Upper lobe of left lung (tissue), 6 donors: ENCODE data around the gene SLC10A6. TPM values are rescaled to one million over a fixed set of nuclear protein-coding genes. Genes with fewer than 3 reads are reported as not detected.
A peak's percentile ranks its signal among the peaks of the same experiment; 100 is the strongest.

Experiments
- ATAC-seq, 2 donors: fragments of 200-7000 bp; cut with Tn5 transposase; one replicate each; pipeline ENCODE4 v1.9.1; 2022; ENCODE audit warnings: mild to moderate bottlenecking in 2 of 2, moderate library complexity in 2 of 2; ENCODE audit not compliant: low FRiP score in 2 of 2
- DNase-seq, 2 donors: peaks; one replicate each; pipeline ENCODE4 v3.0.0-alpha.2; 2019 to 2020
- H3K27ac ChIP-seq, 4 donors: fragments of 200-600 bp; sonication (generic); one replicate each; pipeline ENCODE4 v1.5.1; 2016 to 2019
- H3K27me3 ChIP-seq, 4 donors: fragments of 200-600 bp; sonication (generic); one replicate each; pipeline ENCODE4 v1.5.1; 2017 to 2019
- H3K36me3 ChIP-seq, 4 donors: fragments of 200-600 bp; sonication (generic); one replicate each; pipeline ENCODE4 v1.5.1; 2016 to 2019
- H3K4me1 ChIP-seq, 4 donors: fragments of 200-600 bp; sonication (generic); one replicate each; pipeline ENCODE4 v1.5.1; 2018 to 2019
- H3K4me3 ChIP-seq, 4 donors: fragments of 200-600 bp; sonication (generic); one replicate each; pipeline ENCODE4 v1.5.1; 2017 to 2019; ENCODE audit warnings: mild to moderate bottlenecking in 2 of 4, moderate library complexity in 1 of 4
- H3K9me3 ChIP-seq, 4 donors: fragments of 200-600 bp; sonication (generic); one replicate each; pipeline ENCODE4 v1.5.1; 2018 to 2019
- EP300 ChIP-seq, 4 donors: sonication (generic); formaldehyde crosslinking; IDR thresholded peaks; one replicate each; pipeline ENCODE4 v1.5.1; 2017; ENCODE audit warnings: antibody characterized with exemption in 4 of 4, control low read depth in 2 of 4
- POLR2A ChIP-seq, 4 donors: fragments of 450-650 bp; IDR thresholded peaks; one replicate each; pipeline ENCODE4 v1.5.1; 2016 to 2017; ENCODE audit warnings: antibody characterized with exemption in 4 of 4, mild to moderate bottlenecking in 2 of 4
- POLR2AphosphoS5 ChIP-seq, 2 donors: sonication (generic); formaldehyde crosslinking; IDR thresholded peaks; one replicate each; pipeline ENCODE4 v1.5.1; 2017; ENCODE audit warnings: antibody characterized with exemption in 2 of 2
- WGBS, 2 donors: methylation state at CpG; one replicate each; pipeline ENCODE4 v1.1.5; 2017 to 2018; 5-methylcytosine and 5-hydroxymethylcytosine counted together
- total RNA-seq, 6 donors: library from RNA; depleted of rRNA in 4 of 6; stranded (reverse); fragments of >200 nt in 4 of 6; gene quantifications; one replicate each; pipeline versions ENCODE4 v1.1.0 to v1.2.1, GENCODE V29; 2016 to 2021
- TF ChIP-seq, protein P1 (sequence below), 6 experiments: fragments of 450-650 bp in 4 of 6; fragments of 200-600 bp in 2 of 6; sonication (generic) in 2 of 6; IDR thresholded peaks; one replicate each; pipeline ENCODE4 v1.5.1; 2016 to 2019; ENCODE audit warnings: antibody characterized with exemption in 6 of 6
- donor health status: DM: no; HTN: no; CAD: no; lungs with moderate emphysema.
- donor health status: DM: no; HTN: yes; CAD: no; lungs with severe emphysema.

The SLC10A6 gene
- total RNA-seq, 6 donors from 2014 or later = 0.27 to 3.4 (median 0.76) TPM; not detected in 1

DNA sequence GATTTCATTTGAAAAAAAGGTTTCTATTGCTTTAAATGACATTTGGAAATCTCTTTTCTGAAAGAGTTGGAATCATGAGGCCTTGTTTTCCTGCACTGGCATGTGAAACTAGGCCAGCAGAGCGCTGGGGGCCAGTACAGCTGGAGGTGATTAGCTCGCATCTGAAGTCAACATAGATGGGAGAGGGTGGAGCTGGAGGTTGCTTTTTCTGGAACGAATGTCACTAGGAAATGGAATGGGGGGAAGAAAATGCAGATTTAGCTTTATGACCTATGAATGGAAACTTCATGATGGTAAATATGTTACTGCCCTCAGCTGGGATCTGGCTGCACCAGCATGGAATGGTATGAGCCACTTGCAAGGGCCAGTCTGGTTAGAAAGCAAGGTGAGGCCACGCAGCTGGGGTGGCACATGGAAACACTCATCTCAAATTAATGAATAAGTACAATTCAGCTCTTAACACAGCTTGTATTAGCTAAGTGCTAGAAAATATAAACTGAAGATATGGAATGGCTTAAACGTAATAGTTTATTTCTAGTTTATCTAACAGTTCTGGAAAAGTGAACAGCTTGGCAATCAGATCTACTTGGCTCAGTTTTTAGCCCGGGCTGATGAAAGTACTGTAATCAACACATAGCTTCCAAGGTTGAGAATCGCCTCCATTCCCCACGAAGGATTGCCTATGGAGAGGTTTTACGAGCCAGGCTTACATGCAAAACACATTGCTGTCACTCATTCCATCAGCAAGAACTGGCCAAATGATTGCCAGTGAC, 32.5 kb downstream of the SLC10A6 start:
- WGBS, 2 donors = 80 to 86% methylated on average over 9 of the region's 9 CpGs
- Histone ChIP-seq H3K9me3 (peaks cover 0 to 8% (median 3%) of the 10 kb centered on the region in 4 donors), H3K4me3 (no peak overlapping the region), H3K4me1 (no peaks in the 10 kb centered on the region), H3K36me3 (peaks cover 0 to 13% (median 6%) of the 10 kb centered on the region in 4 donors), H3K27me3 (no peaks in the 10 kb centered on the region), H3K27ac (peak overlapping the region in 3 of 4 donors; percentile 11 to 57 (median 51))
- TF ChIP-seq POLR2A (IDR thresholded peaks at IDR 0.05) (no peak), EP300 (IDR thresholded peaks at IDR 0.05) (no peak), POLR2AphosphoS5 (IDR thresholded peaks at IDR 0.05) (no peak)
- TF ChIP-seq, protein P1, sequence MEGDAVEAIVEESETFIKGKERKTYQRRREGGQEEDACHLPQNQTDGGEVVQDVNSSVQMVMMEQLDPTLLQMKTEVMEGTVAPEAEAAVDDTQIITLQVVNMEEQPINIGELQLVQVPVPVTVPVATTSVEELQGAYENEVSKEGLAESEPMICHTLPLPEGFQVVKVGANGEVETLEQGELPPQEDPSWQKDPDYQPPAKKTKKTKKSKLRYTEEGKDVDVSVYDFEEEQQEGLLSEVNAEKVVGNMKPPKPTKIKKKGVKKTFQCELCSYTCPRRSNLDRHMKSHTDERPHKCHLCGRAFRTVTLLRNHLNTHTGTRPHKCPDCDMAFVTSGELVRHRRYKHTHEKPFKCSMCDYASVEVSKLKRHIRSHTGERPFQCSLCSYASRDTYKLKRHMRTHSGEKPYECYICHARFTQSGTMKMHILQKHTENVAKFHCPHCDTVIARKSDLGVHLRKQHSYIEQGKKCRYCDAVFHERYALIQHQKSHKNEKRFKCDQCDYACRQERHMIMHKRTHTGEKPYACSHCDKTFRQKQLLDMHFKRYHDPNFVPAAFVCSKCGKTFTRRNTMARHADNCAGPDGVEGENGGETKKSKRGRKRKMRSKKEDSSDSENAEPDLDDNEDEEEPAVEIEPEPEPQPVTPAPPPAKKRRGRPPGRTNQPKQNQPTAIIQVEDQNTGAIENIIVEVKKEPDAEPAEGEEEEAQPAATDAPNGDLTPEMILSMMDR (IDR thresholded peaks at IDR 0.05) = no peak
- ATAC-seq (peak; percentile 72 to 82), DNase-seq (no peak)

- no peak for DNase-seq
- WGBS, 2 donors = 74 to 79% methylated on average over 1 of the region's 1 CpG
- peak overlapping the region in 3 of 4 donors; percentile 6 to 51 (median 11) for H3K27ac ChIP-seq
- no peak overlapping the region for H3K4me3 ChIP-seq
- no peaks in the 10 kb centered on the region for H3K27me3 ChIP-seq
- no peak for ATAC-seq
- no peaks in the 10 kb centered on the region for H3K4me1 ChIP-seq
- H3K36me3 ChIP-seq = peaks cover 2 to 19% (median 11%) of the 10 kb centered on the region in 4 donors
- H3K9me3 ChIP-seq = peaks cover 0 to 8% (median 3%) of the 10 kb centered on the region in 4 donors
- no peak for TF ChIP-seq EP300 (IDR thresholded peaks at IDR 0.05)
- no peak for TF ChIP-seq POLR2A (IDR thresholded peaks at IDR 0.05)
- TF ChIP-seq POLR2AphosphoS5 (IDR thresholded peaks at IDR 0.05) = no peak
- TF ChIP-seq, protein P1 (IDR thresholded peaks at IDR 0.05) = no peak
These were observed 33.5 kb downstream of the SLC10A6 start for GRCh38 chr4:86815653-86816052.

DNA sequence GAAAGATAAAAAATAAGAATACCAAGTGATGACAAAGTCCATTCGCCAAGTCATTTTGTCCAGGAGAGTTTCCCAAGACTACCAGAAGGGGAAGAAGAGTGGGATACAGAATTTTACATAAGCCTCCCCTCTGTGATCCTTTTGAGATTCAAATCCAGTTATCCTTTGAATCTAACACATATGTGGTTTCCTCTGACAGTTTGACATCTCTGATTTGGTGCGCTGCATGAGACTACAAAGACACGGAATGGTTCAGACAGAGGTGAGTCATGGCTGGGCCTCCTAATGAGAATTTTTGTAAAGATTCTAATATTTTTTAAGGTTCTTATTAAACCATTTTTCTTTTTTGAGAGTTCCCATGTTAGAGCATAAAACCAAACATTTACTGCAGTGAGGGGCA, 38.3 kb downstream of the SLC10A6 start:
- Histone ChIP-seq H3K4me1 (no peaks in the 10 kb centered on the region), H3K9me3 (peaks cover 0 to 6% (median 2%) of the 10 kb centered on the region in 4 donors), H3K27me3 (no peaks in the 10 kb centered on the region), H3K27ac (no peak overlapping the region), H3K4me3 (no peak overlapping the region), H3K36me3 (peaks cover 2 to 25% (median 14%) of the 10 kb centered on the region in 4 donors)
- TF ChIP-seq EP300 (IDR thresholded peaks at IDR 0.05) (no peak), POLR2AphosphoS5 (IDR thresholded peaks at IDR 0.05) (no peak), POLR2A (IDR thresholded peaks at IDR 0.05) (no peak)
- TF ChIP-seq, protein P1 (IDR thresholded peaks at IDR 0.05) = no peak
- ATAC-seq (no peak), DNase-seq (no peak)
- WGBS, 2 donors = 92 to 99% methylated on average over 3 of the region's 3 CpGs

- H3K27ac ChIP-seq = no peak overlapping the region
- peaks cover 0 to 25% (median 14%) of the 10 kb centered on the region in 4 donors for H3K36me3 ChIP-seq
- TF ChIP-seq, protein P1 (IDR thresholded peaks at IDR 0.05) = no peak
- TF ChIP-seq EP300 (IDR thresholded peaks at IDR 0.05) (no peak), POLR2AphosphoS5 (IDR thresholded peaks at IDR 0.05) (no peak), POLR2A (IDR thresholded peaks at IDR 0.05) (no peak)
- H3K4me3 ChIP-seq = no peak overlapping the region
- H3K4me1 ChIP-seq = no peaks in the 10 kb centered on the region
- DNase-seq (no peak), ATAC-seq (no peak)
- H3K9me3 ChIP-seq = no peaks in the 10 kb centered on the region
- H3K27me3 ChIP-seq = no peaks in the 10 kb centered on the region
- 94 to 98% methylated on average over 3 of the region's 3 CpGs for WGBS, 2 donors
These were observed 39.4 kb downstream of the SLC10A6 start for GRCh38 chr4:86809809-86810208.
